ENCODE results near the gene ATP9B. TPM values are rescaled to one million over a fixed set of nuclear protein-coding genes. Genes with fewer than 3 reads are reported as not detected.

ATP9B gene
- total and polyA plus RNA-seq, 2 donors from 2014 or later: 10.0 to 48.2 TPM

- no peak overlapping the region for H3K27ac ChIP-seq (ENCODE audit: low read depth in 2 of 2, low read length in 2 of 2)
- FAIRE-seq (no peak), DNase-seq (no peak)
- intact Hi-C loops (cut with DNase I): no loop called here
- no peaks in the 10 kb centered on the region for H3K4me1 ChIP-seq (ENCODE audit: control insufficient read depth in 2 of 3, insufficient read depth in 2 of 3, low read depth in 1 of 3, low read length in 3 of 3)
- no peaks in the 10 kb centered on the region for H3K27me3 ChIP-seq (ENCODE audit: control insufficient read depth, insufficient read depth, low read length)
- no peak overlapping the region for H3K9ac ChIP-seq (ENCODE audit: low read length in 3 of 3)
- H3K36me3 ChIP-seq (ENCODE audit: control insufficient read depth in 2 of 3, insufficient read depth in 3 of 3, low read length in 3 of 3): peaks cover 0 to 3% (median 0%) of the 10 kb centered on the region in 3 donors
- no peak overlapping the region for H3K4me3 ChIP-seq (ENCODE audit: low read length in 3 of 3)
- no peak for TF ChIP-seq CTCF (IDR thresholded peaks at IDR 0.05; ENCODE audit: borderline replicate concordance, extremely low read depth, insufficient read depth)
- H3K9me3 ChIP-seq (ENCODE audit: control insufficient read depth in 2 of 3, insufficient read depth in 1 of 3, low read length in 3 of 3): no peaks in the 10 kb centered on the region
Measured at GRCh38 chr18:79133724-79134123, 64.5 kb downstream of the ATP9B start.

- Histone ChIP-seq H3K9ac (ENCODE audit: low read length in 3 of 3) (no peak overlapping the region), H3K4me1 (ENCODE audit: control insufficient read depth in 2 of 3, insufficient read depth in 2 of 3, low read depth in 1 of 3, low read length in 3 of 3) (no peaks in the 10 kb centered on the region), H3K9me3 (ENCODE audit: control insufficient read depth in 2 of 3, insufficient read depth in 1 of 3, low read length in 3 of 3) (no peaks in the 10 kb centered on the region), H3K27ac (ENCODE audit: low read depth in 2 of 2, low read length in 2 of 2) (no peak overlapping the region), H3K4me3 (ENCODE audit: low read length in 3 of 3) (no peak overlapping the region), H3K27me3 (ENCODE audit: control insufficient read depth, insufficient read depth, low read length) (no peaks in the 10 kb centered on the region), H3K36me3 (ENCODE audit: control insufficient read depth in 2 of 3, insufficient read depth in 3 of 3, low read length in 3 of 3) (peaks cover 0 to 3% (median 0%) of the 10 kb centered on the region in 3 donors)
- DNase-seq (no peak), FAIRE-seq (no peak)
- no peak for TF ChIP-seq CTCF (IDR thresholded peaks at IDR 0.05; ENCODE audit: borderline replicate concordance, extremely low read depth, insufficient read depth)
- intact Hi-C loops (cut with DNase I): no loop called here
Measured at GRCh38 chr18:79135924-79136323, 66.7 kb downstream of the ATP9B start.

- Histone ChIP-seq H3K9ac (ENCODE audit: low read length in 3 of 3) (no peak overlapping the region), H3K4me1 (ENCODE audit: control insufficient read depth in 2 of 3, insufficient read depth in 2 of 3, low read depth in 1 of 3, low read length in 3 of 3) (no peaks in the 10 kb centered on the region), H3K27ac (ENCODE audit: low read depth in 2 of 2, low read length in 2 of 2) (no peak overlapping the region), H3K36me3 (ENCODE audit: control insufficient read depth in 2 of 3, insufficient read depth in 3 of 3, low read length in 3 of 3) (peaks cover 0 to 3% (median 0%) of the 10 kb centered on the region in 3 donors), H3K27me3 (ENCODE audit: control insufficient read depth, insufficient read depth, low read length) (no peaks in the 10 kb centered on the region), H3K4me3 (ENCODE audit: low read length in 3 of 3) (no peak overlapping the region), H3K9me3 (ENCODE audit: control insufficient read depth in 2 of 3, insufficient read depth in 1 of 3, low read length in 3 of 3) (no peaks in the 10 kb centered on the region)
- DNase-seq: no peak
- TF ChIP-seq CTCF (IDR thresholded peaks at IDR 0.05; ENCODE audit: borderline replicate concordance, extremely low read depth, insufficient read depth): no peak
- intact Hi-C loops (cut with DNase I): no loop called here
- FAIRE-seq: no peak
Measured at GRCh38 chr18:79136742-79137141, 67.5 kb downstream of the ATP9B start.

GRCh38 chr18:79139206-79139605, 70.0 kb downstream of the ATP9B start:
- TF ChIP-seq CTCF (IDR thresholded peaks at IDR 0.05; ENCODE audit: borderline replicate concordance, extremely low read depth, insufficient read depth): no peak
- no peak overlapping the region for H3K4me3 ChIP-seq (ENCODE audit: low read length in 3 of 3)
- FAIRE-seq (no peak), DNase-seq (no peak)
- H3K4me1 ChIP-seq (ENCODE audit: control insufficient read depth in 2 of 3, insufficient read depth in 2 of 3, low read depth in 1 of 3, low read length in 3 of 3): no peaks in the 10 kb centered on the region
- H3K36me3 ChIP-seq (ENCODE audit: control insufficient read depth in 2 of 3, insufficient read depth in 3 of 3, low read length in 3 of 3): no peaks in the 10 kb centered on the region
- intact Hi-C loops (cut with DNase I): no loop called here
- H3K9ac ChIP-seq (ENCODE audit: low read length in 3 of 3): no peak overlapping the region
- H3K27ac ChIP-seq (ENCODE audit: low read depth in 2 of 2, low read length in 2 of 2): no peak overlapping the region
- no peaks in the 10 kb centered on the region for H3K9me3 ChIP-seq (ENCODE audit: control insufficient read depth in 2 of 3, insufficient read depth in 1 of 3, low read length in 3 of 3)
- no peaks in the 10 kb centered on the region for H3K27me3 ChIP-seq (ENCODE audit: control insufficient read depth, insufficient read depth, low read length)
